DMS79 treated with DMSO at 0.1 percent for 48 hours (cell line): ENCODE measurements around the gene HYPK.

Experiments used
- DNase-seq: peaks from one replicate; lab custom pipeline; 2025; lab: John Stamatoyannopoulos, UW

The HYPK gene

GRCh38 chr15:43851251-43851650, 50.9 kb downstream of the HYPK start:
- no peak for DNase-seq

- no peak for DNase-seq
Observed at GRCh38 chr15:43852607-43853006, 52.2 kb downstream of the HYPK start.
